PC-9 (cell line): ENCODE data around the gene FARSA. TPM values are rescaled to one million over a fixed set of nuclear protein-coding genes. Genes with fewer than 3 reads are reported as not detected.

Experiments used
- BruUV-seq: library from RNA; stranded (reverse); fragments of 400-500 nt; replicated peaks from 2 replicates; lab custom pipeline; 2021; lab: Mats Ljungman, UMichigan
- CTCF ChIA-PET: fragments of 300-600 bp; sonication (Branson Sonifier 250); formaldehyde crosslinking; loops from one replicate; lab custom pipeline; 2022; ENCODE audit warnings: antibody characterized with exemption; lab: Charles Lee
- POLR2A ChIA-PET: fragments of 300-600 bp; sonication (Branson Sonifier 250); formaldehyde crosslinking; loops from one replicate; lab custom pipeline; 2022; ENCODE audit warnings: antibody characterized with exemption; ENCODE audit not compliant: unreplicated experiment; lab: Charles Lee
- DNase-seq, 2 experiments: peaks; one replicate each; pipeline versions ENCODE4 v3.0.0 to v3.0.0-alpha.2; 2015 to 2022; ENCODE audit warnings: mixed read lengths in 1 of 2
- H2AFZ ChIP-seq: fragments of 200-600 bp; sonication (generic); 2 replicates; pipeline ENCODE4 v1.8.1; 2017; ENCODE audit warnings: antibody characterized with exemption
- H3F3A ChIP-seq: fragments of 200-600 bp; sonication (generic); 2 replicates; pipeline ENCODE4 v1.8.1; 2017; ENCODE audit warnings: antibody characterized with exemption, mild to moderate bottlenecking, low read depth; ENCODE audit not compliant: insufficient read depth
- H3K27ac ChIP-seq: fragments of 200-600 bp; sonication (generic); 2 replicates; pipeline ENCODE4 v1.6.1; 2016; ENCODE audit warnings: mixed run types
- H3K27me3 ChIP-seq: fragments of 200-600 bp; sonication (generic); 2 replicates; pipeline ENCODE4 v1.6.1; 2016; ENCODE audit warnings: low read depth, mixed run types; ENCODE audit not compliant: insufficient read depth
- H3K36me3 ChIP-seq: fragments of 200-600 bp; sonication (generic); 2 replicates; pipeline ENCODE4 v1.6.1; 2016; ENCODE audit warnings: low read depth, mixed run types
- H3K4me1 ChIP-seq: fragments of 200-600 bp; sonication (generic); replicated peaks from 2 replicates; pipeline ENCODE4 v1.6.1; 2016; ENCODE audit warnings: mixed run types; ENCODE audit not compliant: insufficient read depth
- H3K4me2 ChIP-seq: fragments of 200-600 bp; sonication (generic); 2 replicates; pipeline ENCODE4 v1.6.1; 2017; ENCODE audit warnings: mixed run types
- H3K4me3 ChIP-seq: fragments of 200-600 bp; sonication (generic); 2 replicates; pipeline ENCODE4 v1.6.1; 2016; ENCODE audit warnings: mixed run types
- H3K79me2 ChIP-seq: fragments of 200-600 bp; sonication (generic); 2 replicates; pipeline ENCODE4 v1.6.1; 2017; ENCODE audit warnings: low read depth, mixed run types
- H3K9me2 ChIP-seq: fragments of 200-600 bp; sonication (generic); 2 replicates; pipeline ENCODE4 v1.8.1; 2017; ENCODE audit warnings: mild to moderate bottlenecking; ENCODE audit not compliant: insufficient read depth
- H3K9me3 ChIP-seq: fragments of 200-600 bp; sonication (generic); 2 replicates; pipeline ENCODE4 v1.8.1; 2016; ENCODE audit warnings: low read depth; ENCODE audit not compliant: insufficient read depth
- H4K20me1 ChIP-seq: fragments of 200-600 bp; sonication (generic); 2 replicates; pipeline ENCODE4 v1.8.1; 2017; ENCODE audit not compliant: insufficient read depth
- EZH2 ChIP-seq: fragments of 200-600 bp; sonication (generic); IDR thresholded peaks from 2 replicates; pipeline ENCODE4 v1.8.0; 2017; ENCODE audit warnings: antibody characterized with exemption, low read depth
- intact Hi-C: fragments of 100-400 bp; cut with micrococcal nuclease; formaldehyde crosslinking; loops from one replicate; pipeline ENCODE4 v1.10.0; 2022; ENCODE audit not compliant: unreplicated experiment
- total RNA-seq: library from RNA; stranded (reverse); gene quantifications from 2 replicates; pipeline ENCODE4 v1.2.3, GENCODE V29; 2021
- TF ChIP-seq, protein P1 (sequence below): fragments of 200-600 bp; sonication (generic); conservative IDR thresholded peaks from 2 replicates; pipeline ENCODE4 v1.6.1; 2017; ENCODE audit warnings: mixed run types, antibody characterized with exemption, mild to moderate bottlenecking, moderate library complexity

Gene FARSA
- total RNA-seq, 1 experiment from 2014 or later: 53.7 TPM

DNA sequence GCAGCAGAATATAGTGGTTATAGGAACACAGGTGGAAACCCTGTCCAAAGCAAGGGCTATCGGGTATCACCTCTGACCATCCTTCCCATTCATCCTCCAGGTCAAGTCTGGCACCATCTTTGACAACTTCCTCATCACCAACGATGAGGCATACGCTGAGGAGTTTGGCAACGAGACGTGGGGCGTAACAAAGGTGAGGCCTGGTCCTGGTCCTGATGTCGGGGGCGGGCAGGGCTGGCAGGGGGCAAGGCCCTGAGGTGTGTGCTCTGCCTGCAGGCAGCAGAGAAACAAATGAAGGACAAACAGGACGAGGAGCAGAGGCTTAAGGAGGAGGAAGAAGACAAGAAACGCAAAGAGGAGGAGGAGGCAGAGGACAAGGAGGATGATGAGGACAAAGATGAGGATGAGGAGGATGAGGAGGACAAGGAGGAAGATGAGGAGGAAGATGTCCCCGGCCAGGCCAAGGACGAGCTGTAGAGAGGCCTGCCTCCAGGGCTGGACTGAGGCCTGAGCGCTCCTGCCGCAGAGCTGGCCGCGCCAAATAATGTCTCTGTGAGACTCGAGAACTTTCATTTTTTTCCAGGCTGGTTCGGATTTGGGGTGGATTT lies 10.0 kb upstream of the FARSA start:
- Histone ChIP-seq H4K20me1 (peaks cover 38% of the 10 kb centered on the region), H3K27me3 (no peaks in the 10 kb centered on the region), H3K9me2 (no peaks in the 10 kb centered on the region), H3K36me3 (peaks cover 49% of the 10 kb centered on the region), H3K9me3 (no peaks in the 10 kb centered on the region), H3K79me2 (peaks cover 60% of the 10 kb centered on the region), H3K4me1 (peaks cover 34% of the 10 kb centered on the region), H2AFZ (no peak overlapping the region), H3K4me2 (no peak overlapping the region), H3F3A (peaks cover 85% of the 10 kb centered on the region), H3K4me3 (no peak overlapping the region), H3K27ac (no peak overlapping the region)
- intact Hi-C loops: no loop called here
- POLR2A ChIA-PET: no interaction called here
- TF ChIP-seq, protein P1, sequence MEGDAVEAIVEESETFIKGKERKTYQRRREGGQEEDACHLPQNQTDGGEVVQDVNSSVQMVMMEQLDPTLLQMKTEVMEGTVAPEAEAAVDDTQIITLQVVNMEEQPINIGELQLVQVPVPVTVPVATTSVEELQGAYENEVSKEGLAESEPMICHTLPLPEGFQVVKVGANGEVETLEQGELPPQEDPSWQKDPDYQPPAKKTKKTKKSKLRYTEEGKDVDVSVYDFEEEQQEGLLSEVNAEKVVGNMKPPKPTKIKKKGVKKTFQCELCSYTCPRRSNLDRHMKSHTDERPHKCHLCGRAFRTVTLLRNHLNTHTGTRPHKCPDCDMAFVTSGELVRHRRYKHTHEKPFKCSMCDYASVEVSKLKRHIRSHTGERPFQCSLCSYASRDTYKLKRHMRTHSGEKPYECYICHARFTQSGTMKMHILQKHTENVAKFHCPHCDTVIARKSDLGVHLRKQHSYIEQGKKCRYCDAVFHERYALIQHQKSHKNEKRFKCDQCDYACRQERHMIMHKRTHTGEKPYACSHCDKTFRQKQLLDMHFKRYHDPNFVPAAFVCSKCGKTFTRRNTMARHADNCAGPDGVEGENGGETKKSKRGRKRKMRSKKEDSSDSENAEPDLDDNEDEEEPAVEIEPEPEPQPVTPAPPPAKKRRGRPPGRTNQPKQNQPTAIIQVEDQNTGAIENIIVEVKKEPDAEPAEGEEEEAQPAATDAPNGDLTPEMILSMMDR: no peak
- no peak for TF ChIP-seq EZH2
- CTCF ChIA-PET: no interaction called here
- no TSS peak for BruUV-seq
- DNase-seq: no peak

DNA sequence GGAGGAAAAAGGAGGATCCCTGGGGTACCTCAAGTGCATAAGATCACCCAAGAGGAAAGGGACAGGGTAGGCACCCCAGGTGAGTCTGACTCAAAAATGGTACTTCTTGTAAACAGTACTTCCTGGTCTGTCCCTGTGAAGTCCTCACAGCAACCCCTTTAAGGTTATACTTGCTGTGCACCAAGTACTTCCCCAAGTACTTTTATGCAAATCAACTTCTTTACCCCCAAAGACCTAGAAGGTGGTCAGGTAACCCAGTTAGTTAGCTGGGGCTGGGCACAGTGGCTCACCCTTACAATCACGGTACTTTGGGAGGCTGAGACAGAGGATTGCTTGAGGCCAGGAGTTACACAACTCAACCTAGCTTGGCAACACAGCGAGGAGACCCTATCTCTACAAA lies 7.4 kb upstream of the FARSA start:
- POLR2A ChIA-PET: no interaction called here

DNA sequence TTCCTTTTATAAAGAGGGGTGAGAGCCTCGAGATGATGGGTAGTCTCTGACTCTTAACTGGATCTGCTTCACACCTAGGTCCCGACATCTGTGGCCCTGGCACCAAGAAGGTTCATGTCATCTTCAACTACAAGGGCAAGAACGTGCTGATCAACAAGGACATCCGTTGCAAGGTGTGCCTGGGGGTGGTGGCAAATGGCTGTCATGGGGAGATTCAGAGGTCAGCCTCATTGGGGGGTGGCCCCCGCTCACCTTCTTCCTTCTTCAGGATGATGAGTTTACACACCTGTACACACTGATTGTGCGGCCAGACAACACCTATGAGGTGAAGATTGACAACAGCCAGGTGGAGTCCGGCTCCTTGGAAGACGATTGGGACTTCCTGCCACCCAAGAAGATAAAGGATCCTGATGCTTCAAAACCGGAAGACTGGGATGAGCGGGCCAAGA lies 6.5 kb upstream of the FARSA start:
- Histone ChIP-seq H3K27me3 (no peaks in the 10 kb centered on the region), H3K9me2 (no peaks in the 10 kb centered on the region), H3K4me3 (peak overlapping the region; percentile 99; the same call in 1 of the 2 replicates), H3F3A (peaks cover 56% of the 10 kb centered on the region), H3K4me2 (peak overlapping the region; percentile 92), H3K79me2 (peaks cover 35% of the 10 kb centered on the region), H3K9me3 (no peaks in the 10 kb centered on the region), H4K20me1 (peaks cover 19% of the 10 kb centered on the region), H3K27ac (no peak overlapping the region), H2AFZ (no peak overlapping the region), H3K4me1 (peaks cover 24% of the 10 kb centered on the region), H3K36me3 (peaks cover 36% of the 10 kb centered on the region)
- intact Hi-C loops: loop anchor here (2.0 kb wide), 1 partner anchor 49 kb away; the partner anchor contains the start of gene GCDH
- DNase-seq: no peak
- TF ChIP-seq, protein P1: no peak
- no peak for TF ChIP-seq EZH2
- BruUV-seq: no TSS peak
- ChIA-PET CTCF (no interaction called here), POLR2A (no interaction called here)

More for the DNA sequence above, 7.4 kb upstream of the FARSA start:
- H3F3A ChIP-seq: peaks cover 61% of the 10 kb centered on the region
- H3K9me2 ChIP-seq: no peaks in the 10 kb centered on the region
- CTCF ChIA-PET: interaction anchor here (0.6 to 0.7 kb wide), 2 partner anchors 70 to 146 kb away, joined by 5 to 6 read pairs; no protein-coding TSS in a partner anchor
- no peaks in the 10 kb centered on the region for H3K27me3 ChIP-seq
- H2AFZ ChIP-seq: no peak overlapping the region
- no TSS peak for BruUV-seq
- DNase-seq: no peak
- H3K9me3 ChIP-seq: no peaks in the 10 kb centered on the region
- peak overlapping the region; percentile 92 for H3K4me2 ChIP-seq
- H3K4me3 ChIP-seq: no peak overlapping the region
- peaks cover 28% of the 10 kb centered on the region for H3K4me1 ChIP-seq
- intact Hi-C loops: no loop called here
- H3K27ac ChIP-seq: no peak overlapping the region
- H3K36me3 ChIP-seq: peaks cover 36% of the 10 kb centered on the region
- TF ChIP-seq EZH2: no peak
- TF ChIP-seq, protein P1: no peak
- H3K79me2 ChIP-seq: peaks cover 35% of the 10 kb centered on the region
- peaks cover 19% of the 10 kb centered on the region for H4K20me1 ChIP-seq
